ENCODE measurements around the gene POFUT1.

POFUT1 gene

GRCh38 chr20:32208499-32209154 is 947 bp downstream of the POFUT1 start:
- DNase-seq, result no peak

GRCh38 chr20:32209850-32210605 is 2.3 kb downstream of the POFUT1 start:
- no peak for DNase-seq

GRCh38 chr20:32213870-32214269 is 6.2 kb downstream of the POFUT1 start:
- no peak for DNase-seq

- DNase-seq, result no peak
Observed at GRCh38 chr20:32215147-32215546, 7.5 kb downstream of the POFUT1 start.

- no peak for DNase-seq
Observed at GRCh38 chr20:32215729-32216128, 8.0 kb downstream of the POFUT1 start.

- no peak for DNase-seq
Observed at GRCh38 chr20:32216179-32217142, 8.8 kb downstream of the POFUT1 start.

- no peak for DNase-seq
Observed at GRCh38 chr20:32218156-32218900, 10.6 kb downstream of the POFUT1 start.

- no peak for DNase-seq
Observed at GRCh38 chr20:32224463-32224862, 16.8 kb downstream of the POFUT1 start.

- DNase-seq, result no peak
Observed at GRCh38 chr20:32226391-32226790, 18.7 kb downstream of the POFUT1 start.

- DNase-seq, result no peak
Observed at GRCh38 chr20:32227306-32227705, 19.6 kb downstream of the POFUT1 start.

GRCh38 chr20:32227744-32228688 is 20.3 kb downstream of the POFUT1 start:
- no peak for DNase-seq

GRCh38 chr20:32229251-32229747 is 21.6 kb downstream of the POFUT1 start:
- no peak for DNase-seq

- DNase-seq, result no peak
Observed at GRCh38 chr20:32230707-32231106, 23.0 kb downstream of the POFUT1 start.

GRCh38 chr20:32231245-32231644 is 23.6 kb downstream of the POFUT1 start:
- no peak for DNase-seq

GRCh38 chr20:32231847-32232246 is 24.2 kb downstream of the POFUT1 start:
- peak; percentile 11 to 15 for DNase-seq

GRCh38 chr20:32232326-32232886 is 24.7 kb downstream of the POFUT1 start:
- DNase-seq, result no peak

- no peak for DNase-seq
Observed at GRCh38 chr20:32233286-32233685, 25.6 kb downstream of the POFUT1 start.

GRCh38 chr20:32234135-32234808 is 26.6 kb downstream of the POFUT1 start:
- no peak for DNase-seq

GRCh38 chr20:32235331-32236047 is 27.8 kb downstream of the POFUT1 start:
- no peak for DNase-seq
